Measurements from ENCODE around the gene IPO13. TPM values are rescaled to one million over a fixed set of nuclear protein-coding genes. Genes with fewer than 3 reads are reported as not detected.

The IPO13 gene
- 19.4 and 23.2 TPM in 2 replicates for total RNA-seq

GRCh38 chr1:43946236-43947060, at the start of gene IPO13:
IPO13 (plus strand) TSS chr1:43946950; CDS start chr1:43947601, 651 bp downstream.

GRCh38 chr1:43933386-43934100, 13.2 kb upstream of the IPO13 start, which contains the start of gene ARTN:
ARTN (plus strand) TSS chr1:43933801; CDS start chr1:43935657, 1,856 bp downstream.

GRCh38 chr1:43969746-43970466, 23.2 kb downstream of the IPO13 start, which contains the start of gene DPH2:
DPH2 (plus strand) TSS chr1:43970010; CDS start chr1:43970176, 166 bp downstream.

GRCh38 chr1:43974443-43975248, 27.9 kb downstream of the IPO13 start, which contains the start of gene ATP6V0B:
ATP6V0B (plus strand) TSS chr1:43974960; CDS start chr1:43975041, 81 bp downstream.

GRCh38 chr1:43978551-43979260, 32.0 kb downstream of the IPO13 start, which contains the start of gene B4GALT2:
B4GALT2 (plus strand) TSS chr1:43979210; CDS start chr1:43981161, 1,951 bp downstream.

GRCh38 chr1:43991476-43992231, 44.9 kb downstream of the IPO13 start, which contains the start of gene CCDC24:
CCDC24 (plus strand) TSS chr1:43991599; CDS start chr1:43991879, 280 bp downstream.

Other genes starting within 250 kb of the IPO13 start
- gene ST3GAL3, start 239.4 kb upstream of the IPO13 start, total RNA-seq, result 10.7 and 13.4 TPM in 2 replicates
- gene ARTN, start 13.1 kb upstream of the IPO13 start, total RNA-seq, result not detected in 2 replicates
- gene DPH2, start 23.1 kb downstream of the IPO13 start, total RNA-seq, result 14.5 and 14.8 TPM in 2 replicates
- gene ATP6V0B, start 28.0 kb downstream of the IPO13 start, total RNA-seq, result 48.5 and 89.6 TPM in 2 replicates
- gene B4GALT2, start 32.3 kb downstream of the IPO13 start, total RNA-seq, result 39.4 and 48.9 TPM in 2 replicates
- 3.4 and 4.7 TPM in 2 replicates for gene CCDC24, start 44.6 kb downstream of the IPO13 start, total RNA-seq
- gene SLC6A9, start 84.5 kb downstream of the IPO13 start, total RNA-seq, result 4.4 and 6.3 TPM in 2 replicates
- gene KLF17, start 171.9 kb downstream of the IPO13 start, total RNA-seq, result 0.37 TPM in 1 of 2 replicates, not detected in the other
- not detected in 2 replicates for gene KLF18, start 194.7 kb downstream of the IPO13 start, total RNA-seq

All from cardiac ventricle fibroblast (primary cell).